ENCODE results near the gene DNAH14.
"Not testable (repeated sequence)": the region's sequence is repeated elsewhere in the genome, so short reads cannot be mapped to it uniquely, and the experiment has no call there.

Gene DNAH14

DNA sequence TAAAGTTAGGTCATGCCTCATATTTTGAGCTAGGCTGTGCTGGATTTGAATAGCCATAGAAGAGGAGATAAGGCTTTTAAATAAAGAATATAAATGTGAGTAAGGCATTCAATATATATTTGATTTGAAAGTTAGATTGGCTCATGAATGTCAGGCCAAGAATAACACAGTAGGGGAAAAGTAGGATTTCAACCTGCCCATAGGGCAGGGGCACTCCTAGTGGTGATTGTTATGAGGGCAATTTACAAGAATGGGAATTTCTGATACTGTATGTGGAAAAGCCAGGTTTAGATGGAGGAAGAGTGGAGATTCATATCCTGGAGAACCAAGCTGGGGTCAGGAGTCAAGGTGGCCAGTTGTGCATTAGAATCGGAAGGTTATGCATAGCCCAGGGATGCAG lies 74.9 kb downstream of the DNAH14 start:
- DNase-seq = no peak

DNA sequence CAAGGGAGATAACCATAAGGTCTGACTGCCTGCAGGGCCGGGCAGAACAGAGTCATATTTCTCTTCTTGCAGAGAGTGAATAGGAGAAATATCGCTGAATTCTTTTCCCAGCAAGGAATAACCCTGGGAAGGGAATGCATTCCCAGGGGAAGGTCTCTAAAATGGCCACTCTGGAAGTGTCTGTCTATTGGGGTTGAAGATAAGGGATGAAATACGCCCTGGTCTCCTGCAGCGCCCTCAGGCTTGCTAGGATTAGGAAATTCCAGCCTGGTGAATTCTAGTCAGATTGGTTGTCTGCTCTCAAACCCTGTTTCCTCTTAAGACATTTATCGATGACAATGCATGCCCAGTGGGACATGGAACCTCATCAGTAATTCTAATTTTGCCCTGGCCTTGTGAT lies 76.9 kb downstream of the DNAH14 start:
- not testable (repeated sequence) for DNase-seq

- not testable (repeated sequence) for DNase-seq
Measured at GRCh38 chr1:225008050-225008449, 78.6 kb downstream of the DNAH14 start.

DNA sequence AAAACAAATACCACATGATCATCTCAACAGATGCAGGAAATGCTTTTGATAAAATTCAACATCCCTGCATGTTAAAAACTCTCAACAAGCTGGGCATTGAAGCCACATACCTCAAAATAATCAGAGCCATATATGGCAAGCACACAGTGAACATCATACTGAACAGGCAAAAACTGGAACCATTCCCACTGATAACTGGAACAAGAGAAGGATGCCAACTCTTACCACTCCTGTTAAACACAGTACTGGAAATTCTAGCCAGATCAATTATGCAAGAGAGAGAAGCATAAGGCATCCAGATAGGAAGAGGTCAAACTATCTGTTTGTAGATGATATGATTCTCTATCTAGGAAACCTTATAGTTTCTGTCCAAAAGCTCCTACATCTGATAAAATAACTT lies 91.6 kb downstream of the DNAH14 start:
- no peak for DNase-seq

GRCh38 chr1:225026701-225027100 lies 97.2 kb downstream of the DNAH14 start:
- no peak for DNase-seq

DNA sequence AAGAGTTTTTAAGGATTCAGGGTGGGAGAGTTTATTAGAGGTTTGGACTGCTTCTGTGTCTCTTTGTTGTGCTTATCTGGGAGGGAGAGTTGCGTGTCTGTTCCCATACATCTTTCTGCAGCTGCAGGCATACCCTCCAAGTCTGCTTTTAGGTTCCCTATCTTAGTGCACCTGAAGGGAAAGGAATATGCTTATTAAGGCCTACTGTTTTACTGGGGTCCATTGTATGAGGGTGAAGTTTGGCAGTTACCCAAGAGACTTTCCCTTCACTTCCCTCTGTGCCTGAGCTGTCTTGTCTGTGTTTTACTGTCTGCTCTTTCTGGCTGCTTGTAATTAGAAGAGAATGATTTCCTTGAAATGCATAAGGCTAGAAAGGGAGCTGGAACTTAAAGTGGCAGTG lies 107.0 kb downstream of the DNAH14 start:
- not testable (repeated sequence) for DNase-seq

GRCh38 chr1:225042263-225042662 lies 112.8 kb downstream of the DNAH14 start:
- DNase-seq = no peak

DNA sequence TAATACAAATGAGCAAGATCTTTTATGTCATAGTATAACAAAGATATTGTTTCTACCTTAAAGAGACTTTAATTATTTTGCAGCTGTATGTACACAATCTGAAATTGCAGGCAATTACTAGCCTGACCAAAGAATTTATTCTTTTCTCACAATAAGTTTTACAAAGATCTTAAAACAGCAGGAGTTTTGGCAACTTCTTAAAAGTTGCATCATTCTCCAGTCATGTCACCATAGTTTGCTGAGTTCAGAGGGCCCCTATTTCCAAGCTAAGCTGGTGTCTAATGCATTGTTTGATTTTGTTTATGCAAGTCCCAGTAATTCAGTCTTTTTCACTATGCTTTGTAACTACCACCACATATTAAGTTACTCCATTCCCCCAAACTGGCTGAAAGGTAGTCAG lies 114.8 kb downstream of the DNAH14 start:
- no peak for DNase-seq

DNA sequence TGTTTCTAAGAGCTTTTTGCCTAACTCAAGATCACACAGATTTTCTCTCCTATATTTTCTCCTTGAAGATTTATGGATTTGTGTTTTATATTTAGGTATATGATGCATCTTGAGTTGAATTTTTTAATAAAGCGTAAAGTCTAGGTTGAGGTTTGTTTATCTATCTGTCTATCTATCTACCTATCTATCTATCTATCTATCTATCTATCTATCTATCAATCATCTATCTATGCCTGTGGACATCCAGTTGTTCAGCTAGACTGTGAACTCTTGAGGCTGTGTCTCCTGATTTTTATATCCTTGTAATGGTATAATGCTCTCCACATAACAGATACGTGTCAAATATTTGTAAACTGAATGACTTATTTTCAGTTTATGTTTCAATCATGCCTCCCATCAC lies 120.1 kb downstream of the DNAH14 start:
- DNase-seq = no peak

GRCh38 chr1:225063722-225064121 lies 134.2 kb downstream of the DNAH14 start:
- no peak for DNase-seq

DNA sequence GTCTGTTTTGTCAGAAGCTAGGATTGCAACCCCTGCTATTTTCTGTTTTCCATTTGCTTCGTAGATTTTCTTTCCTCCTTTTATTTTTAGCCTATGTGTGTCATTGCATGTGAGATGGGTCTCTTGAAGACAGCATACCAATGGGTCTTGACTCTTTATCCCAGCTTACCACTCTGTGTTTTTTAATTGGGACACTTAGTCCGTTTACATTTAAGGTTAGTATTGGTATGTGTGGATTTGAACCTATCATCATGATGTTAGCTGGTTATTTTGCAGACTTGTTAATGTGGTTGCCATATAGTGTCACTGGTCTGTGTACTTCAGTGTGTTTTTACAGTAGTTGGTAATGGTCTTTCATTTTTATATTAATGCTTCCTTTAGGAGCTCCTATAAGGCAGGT lies 141.5 kb downstream of the DNAH14 start:
- DNase-seq = no peak

DNA sequence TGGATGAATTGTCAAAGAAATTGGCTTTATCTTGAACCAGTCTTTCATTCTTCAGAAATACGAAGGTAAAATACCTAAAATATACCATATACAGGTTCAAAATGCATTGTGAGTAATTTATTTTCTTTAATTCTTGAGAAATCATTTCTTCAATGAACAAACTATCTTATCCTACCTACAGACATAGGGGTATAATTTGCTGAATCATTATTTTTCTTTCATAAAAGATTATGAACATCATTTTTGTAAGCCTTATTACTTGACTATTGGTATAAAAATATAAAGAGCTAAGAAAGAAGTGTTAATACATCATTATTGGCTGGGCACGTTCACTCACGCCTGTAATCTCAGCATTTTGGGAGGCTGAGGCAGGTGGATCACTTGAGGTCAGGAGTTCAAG lies 167.7 kb downstream of the DNAH14 start:
- no peak for DNase-seq

- DNase-seq = no peak
Measured at GRCh38 chr1:225111000-225111399, 181.5 kb downstream of the DNAH14 start.

- no peak for DNase-seq
Measured at GRCh38 chr1:225113265-225113664, 183.8 kb downstream of the DNAH14 start.

DNA sequence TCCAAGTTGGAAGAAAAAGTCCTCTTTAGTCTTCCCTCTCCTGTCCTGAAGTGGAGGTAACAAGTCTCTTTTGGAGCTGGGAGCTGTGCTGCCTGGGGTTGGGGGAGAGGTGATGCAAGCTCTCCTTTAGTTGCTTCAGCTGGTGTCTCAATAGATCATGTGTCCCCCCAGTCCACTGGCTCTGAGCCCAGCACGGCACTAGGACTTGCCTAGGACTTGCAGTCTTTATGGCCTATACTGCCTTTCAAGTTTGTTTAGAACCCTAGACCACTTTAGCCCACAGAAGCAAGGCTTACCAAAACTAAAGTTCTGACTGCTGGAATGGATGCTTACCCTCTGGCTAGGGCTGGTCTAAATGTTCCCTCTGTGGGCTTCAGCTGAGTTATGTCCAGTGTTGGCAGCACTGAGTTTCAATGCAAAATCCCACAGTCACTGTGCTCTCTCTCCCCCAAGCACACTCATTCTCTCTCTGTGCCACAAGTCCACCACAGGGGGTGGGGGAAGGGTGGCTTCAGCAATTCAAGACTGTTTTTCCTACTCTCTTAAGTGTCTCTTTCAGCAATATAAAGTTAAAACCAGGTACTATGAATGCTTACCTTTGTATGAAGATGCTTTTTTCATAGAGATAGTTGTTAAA lies 185.0 kb downstream of the DNAH14 start:
- DNase-seq = no peak

DNA sequence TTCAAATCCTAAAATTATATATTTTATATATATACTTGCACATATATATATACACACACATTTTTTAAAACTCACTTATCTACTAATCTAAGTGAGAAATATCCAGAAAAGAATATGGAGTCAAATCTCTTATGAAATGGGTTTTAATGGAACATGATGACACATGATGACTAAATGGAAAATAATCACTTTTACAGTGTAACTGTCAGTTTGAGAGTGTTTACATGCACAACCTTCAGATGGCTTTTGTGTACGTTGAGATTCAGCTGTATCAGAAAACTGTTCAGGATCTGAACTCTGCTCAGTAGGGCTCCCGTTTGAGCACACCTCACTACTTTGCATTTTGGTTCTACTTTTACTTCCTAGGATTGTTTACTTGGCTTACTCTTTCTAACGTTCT lies 189.8 kb downstream of the DNAH14 start:
- no peak for DNase-seq

DNA sequence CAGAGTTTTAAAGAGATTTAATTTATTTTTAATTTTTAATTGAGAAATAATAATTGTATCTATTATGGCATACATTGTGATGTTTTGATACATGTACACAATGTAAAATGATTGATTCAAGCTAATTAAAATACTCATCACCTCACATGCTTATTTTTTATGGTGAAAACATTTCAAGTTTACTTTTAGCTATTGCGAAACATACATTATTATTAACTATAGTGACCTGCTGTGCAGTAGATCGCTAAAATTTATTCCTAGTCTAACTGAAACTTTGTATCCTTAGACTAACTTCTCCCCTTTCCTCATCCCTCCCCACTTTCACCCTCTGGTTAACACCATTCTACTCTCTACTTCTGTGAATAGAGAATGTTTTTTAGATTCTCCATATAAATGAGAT lies 191.6 kb downstream of the DNAH14 start:
- DNase-seq = no peak

- no peak for DNase-seq
Measured at GRCh38 chr1:225131869-225132268, 202.4 kb downstream of the DNAH14 start.

GRCh38 chr1:225137976-225138375 lies 208.5 kb downstream of the DNAH14 start:
- no peak for DNase-seq

DNA sequence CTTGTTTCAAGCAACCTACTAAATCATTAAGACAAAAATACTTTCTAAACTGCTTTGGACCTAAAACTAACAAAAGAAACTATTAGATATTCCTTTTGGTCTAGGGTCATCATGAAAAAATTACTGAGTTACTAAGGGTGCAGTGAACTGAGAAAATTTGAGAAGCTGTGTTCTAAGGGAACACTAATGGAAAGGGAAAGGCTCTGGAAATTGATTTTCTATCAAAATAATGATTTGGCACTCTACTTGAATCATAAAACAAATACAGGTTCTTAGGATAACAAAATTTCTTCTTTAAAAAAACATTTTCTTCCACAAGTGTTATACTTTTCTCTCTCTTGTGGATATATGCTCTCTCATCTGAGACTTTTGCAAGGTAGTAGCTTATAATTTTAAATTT lies 213.5 kb downstream of the DNAH14 start:
- DNase-seq = no peak

- no peak for DNase-seq
Measured at GRCh38 chr1:225146478-225146877, 217.0 kb downstream of the DNAH14 start.

DNA sequence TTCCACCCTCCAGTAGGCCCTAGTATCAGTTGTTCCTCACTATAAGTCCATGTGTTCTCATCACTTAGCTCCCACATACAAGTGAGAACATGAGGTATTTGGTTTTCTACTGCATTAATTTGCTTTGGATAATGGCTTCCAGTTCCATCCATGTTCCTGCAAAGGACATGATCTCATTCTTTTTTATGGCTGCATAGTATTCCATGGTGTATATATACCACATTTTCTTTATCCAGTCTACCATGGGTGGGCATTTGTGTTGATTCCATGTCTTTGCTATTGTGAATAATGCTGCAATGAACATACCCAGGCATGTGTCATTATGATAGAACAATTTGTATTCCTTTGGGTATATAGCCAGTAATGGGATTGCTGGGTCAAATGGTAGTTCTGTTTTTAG lies 218.3 kb downstream of the DNAH14 start:
- not testable (repeated sequence) for DNase-seq

GRCh38 chr1:225152061-225152460 lies 222.6 kb downstream of the DNAH14 start:
- no peak for DNase-seq

DNA sequence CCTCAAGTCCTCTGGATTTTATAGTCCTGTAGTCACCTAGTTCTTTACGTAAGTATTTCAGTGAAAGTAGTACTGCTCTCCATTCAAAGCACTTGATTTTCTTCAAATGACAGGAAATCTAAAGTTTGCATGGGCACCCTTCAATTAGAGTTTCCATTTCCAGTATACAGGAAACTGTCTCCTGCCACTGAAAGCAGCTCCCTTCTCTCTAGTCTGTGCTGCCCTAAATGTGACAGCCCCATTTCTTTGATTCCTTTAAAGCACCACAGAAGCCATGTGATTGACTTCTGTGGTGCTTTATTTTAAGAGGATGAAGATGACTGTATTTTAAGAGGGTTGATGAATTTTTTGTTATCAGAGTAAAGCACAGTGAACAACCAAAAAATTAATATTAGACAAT lies 226.1 kb downstream of the DNAH14 start:
- DNase-seq = no peak

GRCh38 chr1:225156254-225156653 lies 226.8 kb downstream of the DNAH14 start:
- no peak for DNase-seq

GRCh38 chr1:225158291-225158690 lies 228.8 kb downstream of the DNAH14 start:
- no peak for DNase-seq
